GM06990 (cell line): ENCODE measurements around the gene OR2H2.

Experiments used
- DNase-seq: peaks from one replicate; pipeline ENCODE4 v3.0.0-alpha.2; 2011; ENCODE audit not compliant: insufficient read length; ENCODE audit errors: extremely low read depth
- H3K27me3 ChIP-seq: replicated peaks from 2 replicates; pipeline ENCODE4 v1.6.0; 2011; ENCODE audit warnings: low read length; ENCODE audit not compliant: control insufficient read depth, insufficient read depth
- H3K36me3 ChIP-seq: 2 replicates; pipeline ENCODE4 v1.5.1; 2011; ENCODE audit warnings: low read length; ENCODE audit not compliant: control insufficient read depth, insufficient read depth
- H3K4me3 ChIP-seq: replicated peaks from 2 replicates; pipeline ENCODE4 v1.5.1; 2011; ENCODE audit warnings: low read depth, mild to moderate bottlenecking, control low read depth, low read length
- CTCF ChIP-seq: IDR thresholded peaks from 2 replicates; pipeline ENCODE4 v1.5.1; 2011; ENCODE audit warnings: low read length, control low read depth, mild to moderate bottlenecking, inconsistent platforms; ENCODE audit not compliant: insufficient read depth, poor library complexity, severe bottlenecking

OR2H2 gene

GRCh38 chr6:29625337-29625930, 40.5 kb downstream of the OR2H2 start:
- no peak for DNase-seq
- no peak overlapping the region for H3K4me3 ChIP-seq
- TF ChIP-seq CTCF, result no peak
- no peaks in the 10 kb centered on the region; the same call in none of the 2 replicates for H3K27me3 ChIP-seq
- no peaks in the 10 kb centered on the region for H3K36me3 ChIP-seq

GRCh38 chr6:29626948-29627754, 42.2 kb downstream of the OR2H2 start:
- H3K4me3 ChIP-seq, result no peak overlapping the region; the same call in 1 of the 2 replicates
- no peaks in the 10 kb centered on the region for H3K36me3 ChIP-seq
- no peak for TF ChIP-seq CTCF
- no peaks in the 10 kb centered on the region; the same call in none of the 2 replicates for H3K27me3 ChIP-seq
- no peak for DNase-seq

- H3K36me3 ChIP-seq, result no peaks in the 10 kb centered on the region
- peak overlapping the region; percentile 56 for H3K4me3 ChIP-seq
- no peak for TF ChIP-seq CTCF
- no peaks in the 10 kb centered on the region; the same call in none of the 2 replicates for H3K27me3 ChIP-seq
- no peak for DNase-seq
Measured at GRCh38 chr6:29627755-29628418, 43.0 kb downstream of the OR2H2 start.

GRCh38 chr6:29628419-29629281, 43.7 kb downstream of the OR2H2 start:
- H3K36me3 ChIP-seq, result no peaks in the 10 kb centered on the region
- peak overlapping the region; percentile 56 for H3K4me3 ChIP-seq
- no peak for DNase-seq
- peak; percentile 86 for TF ChIP-seq CTCF
- H3K27me3 ChIP-seq, result no peaks in the 10 kb centered on the region; the same call in none of the 2 replicates

GRCh38 chr6:29629571-29629970, 44.6 kb downstream of the OR2H2 start:
- H3K27me3 ChIP-seq, result no peaks in the 10 kb centered on the region; the same call in none of the 2 replicates
- H3K36me3 ChIP-seq, result no peaks in the 10 kb centered on the region
- TF ChIP-seq CTCF, result no peak
- no peak overlapping the region for H3K4me3 ChIP-seq
- DNase-seq, result no peak
